Mucosa of descending colon (tissue), 3 donors: ENCODE results near the gene CIAO2B. TPM values are rescaled to one million over a fixed set of nuclear protein-coding genes. Genes with fewer than 3 reads are reported as not detected.
"Not testable (repeated sequence)": the region's sequence is repeated elsewhere in the genome, so short reads cannot be mapped to it uniquely, and the experiment has no call there.

Source experiments
- ATAC-seq: fragments of 200-7000 bp; cut with Tn5 transposase; one replicate; pipeline ENCODE4 v1.9.1; 2020; ENCODE audit warnings: mild to moderate bottlenecking, moderate library complexity
- DNase-seq, 3 donors: peaks; one replicate each; pipeline ENCODE4 v3.0.0-alpha.2; 2020
- H3K36me3 ChIP-seq: fragments of 200-600 bp; one replicate; pipeline ENCODE4 v1.8.0; 2021; ENCODE audit warnings: low read depth, mild to moderate bottlenecking
- H3K4me1 ChIP-seq: fragments of 200-600 bp; one replicate; pipeline ENCODE4 v1.8.0; 2021; ENCODE audit warnings: low read depth, mild to moderate bottlenecking
- H3K4me3 ChIP-seq: fragments of 200-600 bp; one replicate; pipeline ENCODE4 v1.8.0; 2021; ENCODE audit warnings: mild to moderate bottlenecking
- H3K9me3 ChIP-seq: fragments of 200-600 bp; one replicate; pipeline ENCODE4 v1.8.0; 2021; ENCODE audit warnings: mild to moderate bottlenecking
- intact Hi-C, 2 donors: fragments of 100-400 bp; cut with DNase I in 1 of 2; cut with micrococcal nuclease in 1 of 2; formaldehyde crosslinking; loops; one replicate each; pipeline versions ENCODE4 v1.11.0 to v1.11.1; 2022; cut with DNase I, micrococcal nuclease
- total RNA-seq, 3 donors: library from RNA; stranded (reverse); fragmentation: NEBNext Ultra II Directional in 2 of 3; extraction: Animal tissue kit (Norgen Biotek cat#: 25700) in 2 of 3; gene quantifications; one replicate each; pipeline versions ENCODE4 v1.2.1 to v1.2.4, GENCODE V29; 2021 to 2023
- TF ChIP-seq, protein P1 (sequence below): fragments of 200-600 bp; IDR thresholded peaks from one replicate; pipeline ENCODE4 v1.8.0; 2022; ENCODE audit warnings: antibody characterized with exemption, mild to moderate bottlenecking
- donor health status: DM: no; HTN: no; CAD: no; lungs with moderate emphysema.
- donor health status: DM: no; HTN: no; CAD: no.
- donor health status: DM: no; HTN: yes; CAD: no.

CIAO2B gene
- total RNA-seq, 3 donors from 2014 or later, result 72.5 to 78.1 (median 76.5) TPM

DNA sequence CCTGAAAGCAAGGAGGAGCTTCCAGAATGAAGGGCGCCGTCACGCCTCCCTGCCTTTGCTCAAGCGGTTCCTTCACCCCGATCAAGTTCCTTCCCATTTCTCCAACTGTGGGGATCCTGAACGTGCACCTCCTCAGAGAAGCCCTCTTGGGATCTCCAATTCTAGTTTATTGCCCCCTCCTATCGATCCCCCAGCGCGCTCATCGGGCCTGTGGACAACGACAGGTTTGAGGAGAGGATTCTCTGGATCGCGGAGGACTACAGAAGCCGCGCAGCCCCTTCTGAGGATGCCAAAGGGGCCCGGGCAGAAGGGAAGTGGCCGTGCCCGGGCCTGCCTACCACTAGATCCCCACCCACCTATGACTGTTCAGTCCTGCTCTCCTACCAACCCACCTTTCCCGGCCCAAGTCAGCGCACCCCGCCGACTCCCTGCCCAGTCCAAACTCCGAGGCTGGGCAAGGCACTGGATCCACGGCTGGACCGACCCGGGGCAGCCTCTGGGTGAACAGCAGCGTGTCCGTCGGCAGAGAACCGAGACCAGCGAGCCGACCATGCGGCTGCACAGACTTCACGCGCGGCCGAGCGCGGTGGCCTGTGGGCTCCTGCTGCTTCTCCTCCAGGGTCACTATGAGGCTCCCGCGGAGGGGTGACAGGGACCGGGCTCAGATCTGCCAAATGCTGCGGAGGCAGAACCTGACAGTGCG lies 14.1 kb upstream of the CIAO2B start:
- Histone ChIP-seq H3K4me1 (peaks cover 16% of the 10 kb centered on the region), H3K9me3 (no peaks in the 10 kb centered on the region), H3K4me3 (no peak overlapping the region), H3K36me3 (no peaks in the 10 kb centered on the region)
- ATAC-seq (peak; percentile 48), DNase-seq (peak in 2 of 3 donors; percentile 60 to 67)
- intact Hi-C loops, result no loop called here
- TF ChIP-seq, protein P1, sequence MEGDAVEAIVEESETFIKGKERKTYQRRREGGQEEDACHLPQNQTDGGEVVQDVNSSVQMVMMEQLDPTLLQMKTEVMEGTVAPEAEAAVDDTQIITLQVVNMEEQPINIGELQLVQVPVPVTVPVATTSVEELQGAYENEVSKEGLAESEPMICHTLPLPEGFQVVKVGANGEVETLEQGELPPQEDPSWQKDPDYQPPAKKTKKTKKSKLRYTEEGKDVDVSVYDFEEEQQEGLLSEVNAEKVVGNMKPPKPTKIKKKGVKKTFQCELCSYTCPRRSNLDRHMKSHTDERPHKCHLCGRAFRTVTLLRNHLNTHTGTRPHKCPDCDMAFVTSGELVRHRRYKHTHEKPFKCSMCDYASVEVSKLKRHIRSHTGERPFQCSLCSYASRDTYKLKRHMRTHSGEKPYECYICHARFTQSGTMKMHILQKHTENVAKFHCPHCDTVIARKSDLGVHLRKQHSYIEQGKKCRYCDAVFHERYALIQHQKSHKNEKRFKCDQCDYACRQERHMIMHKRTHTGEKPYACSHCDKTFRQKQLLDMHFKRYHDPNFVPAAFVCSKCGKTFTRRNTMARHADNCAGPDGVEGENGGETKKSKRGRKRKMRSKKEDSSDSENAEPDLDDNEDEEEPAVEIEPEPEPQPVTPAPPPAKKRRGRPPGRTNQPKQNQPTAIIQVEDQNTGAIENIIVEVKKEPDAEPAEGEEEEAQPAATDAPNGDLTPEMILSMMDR, result no peak

GRCh38 chr16:66947302-66948065 lies 13.3 kb upstream of the CIAO2B start:
- no peaks in the 10 kb centered on the region for H3K9me3 ChIP-seq
- intact Hi-C loops, result no loop called here
- DNase-seq, result peak; percentile 73 to 97 (median 84)
- H3K4me3 ChIP-seq, result no peak overlapping the region
- H3K36me3 ChIP-seq, result no peaks in the 10 kb centered on the region
- ATAC-seq, result peak; percentile 87
- TF ChIP-seq, protein P1, result peak; percentile 71
- peaks cover 15% of the 10 kb centered on the region for H3K4me1 ChIP-seq

- TF ChIP-seq, protein P1, result no peak
- peaks cover 15% of the 10 kb centered on the region for H3K4me1 ChIP-seq
- no peaks in the 10 kb centered on the region for H3K9me3 ChIP-seq
- no peak overlapping the region for H3K4me3 ChIP-seq
- intact Hi-C loops, result no loop called here
- DNase-seq (no peak), ATAC-seq (no peak)
- no peaks in the 10 kb centered on the region for H3K36me3 ChIP-seq
These were observed 12.7 kb upstream of the CIAO2B start for GRCh38 chr16:66946974-66947301.

DNA sequence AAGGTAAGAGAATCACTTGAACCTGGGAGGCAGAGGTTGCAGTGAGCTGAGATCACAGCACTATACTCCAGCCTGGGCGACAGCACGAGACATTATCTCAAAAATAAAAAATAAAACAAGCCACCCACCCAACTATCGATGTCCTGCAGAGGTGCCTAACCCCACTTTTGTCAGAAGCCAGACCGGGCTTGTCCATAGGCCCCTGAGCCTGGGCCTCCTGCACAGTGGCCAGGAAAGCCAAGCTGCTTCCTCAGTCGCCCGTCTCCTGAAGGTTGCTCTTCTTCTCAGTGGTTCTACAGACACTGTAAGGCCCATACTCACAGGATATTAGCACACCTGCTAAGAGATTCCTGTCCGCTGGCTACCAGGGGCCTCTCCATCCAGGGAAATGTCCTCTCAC lies 12.3 kb upstream of the CIAO2B start:
- TF ChIP-seq, protein P1, result no peak
- intact Hi-C loops, result no loop called here
- Histone ChIP-seq H3K36me3 (peaks cover 1% of the 10 kb centered on the region), H3K4me1 (peaks cover 15% of the 10 kb centered on the region), H3K9me3 (no peaks in the 10 kb centered on the region), H3K4me3 (no peak overlapping the region)
- ATAC-seq (no peak), DNase-seq (peak in 1 of 3 donors; percentile 38)

- intact Hi-C loops, result no loop called here
- TF ChIP-seq, protein P1, result no peak
These were observed 11.7 kb upstream of the CIAO2B start for GRCh38 chr16:66945939-66946338.

DNA sequence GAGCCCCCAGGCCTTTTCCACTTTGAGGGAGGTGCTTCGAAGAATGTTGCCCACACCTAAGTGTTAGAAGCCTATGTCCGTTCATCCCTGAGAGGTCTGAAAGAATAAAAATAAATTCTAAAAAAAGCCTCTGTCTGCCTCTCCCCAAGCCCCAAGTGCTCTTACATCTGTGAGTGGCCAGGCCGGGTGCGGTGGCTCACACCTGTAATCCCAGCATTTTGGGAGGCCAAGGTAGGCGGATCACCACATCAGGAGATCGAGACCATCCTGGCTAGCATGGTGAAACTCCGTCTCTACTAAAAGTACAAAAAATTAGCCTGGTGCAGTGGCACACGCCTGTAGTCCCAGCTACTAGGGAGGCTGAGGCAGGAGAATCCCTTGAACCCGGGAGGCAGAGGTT lies 10.8 kb upstream of the CIAO2B start:
- H3K9me3 ChIP-seq, ATAC-seq, intact Hi-C loops, H3K4me3 ChIP-seq, DNase-seq: not testable (repeated sequence)
- peaks cover 15% of the 10 kb centered on the region for H3K4me1 ChIP-seq
- H3K36me3 ChIP-seq, result peaks cover 14% of the 10 kb centered on the region

More at GRCh38 chr16:66945939-66946338, 11.7 kb upstream of the CIAO2B start:
- Histone ChIP-seq H3K9me3 (no peaks in the 10 kb centered on the region), H3K4me3 (no peak overlapping the region), H3K4me1 (peaks cover 15% of the 10 kb centered on the region), H3K36me3 (peaks cover 6% of the 10 kb centered on the region)
- DNase-seq (no peak), ATAC-seq (no peak)
